Karpas-422 (cell line): ENCODE data around the gene IFI27. TPM values are rescaled to one million over a fixed set of nuclear protein-coding genes. Genes with fewer than 3 reads are reported as not detected.

Experiments
- DNase-seq: peaks from one replicate; pipeline ENCODE4 v3.0.0-alpha.2; 2015
- H2AFZ ChIP-seq: fragments of 200-600 bp; sonication (generic); 2 replicates; pipeline ENCODE4 v1.6.1; 2014; ENCODE audit warnings: antibody characterized with exemption, low read length, mixed read lengths
- H3K27ac ChIP-seq: fragments of 200-600 bp; sonication (generic); 2 replicates; pipeline ENCODE4 v1.5.1; 2014; ENCODE audit warnings: mild to moderate bottlenecking, low read length, moderate library complexity
- H3K27me3 ChIP-seq: fragments of 200-600 bp; sonication (generic); 2 replicates; pipeline ENCODE4 v1.6.1; 2014; ENCODE audit warnings: low read length, mixed read lengths
- H3K36me3 ChIP-seq: fragments of 200-600 bp; sonication (generic); 2 replicates; pipeline ENCODE4 v1.6.1; 2014; ENCODE audit warnings: low read length, mixed read lengths; ENCODE audit not compliant: insufficient read depth
- H3K4me1 ChIP-seq: fragments of 200-600 bp; sonication (generic); 2 replicates; pipeline ENCODE4 v1.6.1; 2014; ENCODE audit warnings: mild to moderate bottlenecking, low read length, mixed read lengths
- H3K4me2 ChIP-seq: fragments of 200-600 bp; sonication (generic); 2 replicates; pipeline ENCODE4 v1.6.1; 2014; ENCODE audit warnings: low read length, low read depth, mild to moderate bottlenecking; ENCODE audit not compliant: poor library complexity, severe bottlenecking
- H3K4me3 ChIP-seq: fragments of 200-600 bp; sonication (generic); 2 replicates; pipeline ENCODE4 v1.5.1; 2014; ENCODE audit warnings: mild to moderate bottlenecking, antibody characterized with exemption, low read length, mixed read lengths
- H3K79me2 ChIP-seq: fragments of 200-600 bp; sonication (generic); 2 replicates; pipeline ENCODE4 v1.6.1; 2014; ENCODE audit warnings: mild to moderate bottlenecking, low read length, mixed read lengths
- H3K9ac ChIP-seq: fragments of 200-600 bp; sonication (generic); 2 replicates; pipeline ENCODE4 v1.6.0; 2014; ENCODE audit warnings: low read length
- H3K9me2 ChIP-seq: fragments of 200-600 bp; sonication (generic), shearing (Covaris generic); replicated peaks from 2 replicates; pipeline ENCODE4 v1.6.0; 2014; ENCODE audit warnings: mild to moderate bottlenecking, low read length, moderate library complexity; ENCODE audit not compliant: insufficient read depth
- H3K9me3 ChIP-seq: fragments of 300-700, 200-600 bp; sonication (generic); 2 replicates; pipeline ENCODE4 v1.6.1; 2014; ENCODE audit warnings: low read length, mixed read lengths
- H4K20me1 ChIP-seq: fragments of 200-600 bp; sonication (generic); 2 replicates; pipeline ENCODE4 v1.6.1; 2014; ENCODE audit warnings: mild to moderate bottlenecking, antibody characterized with exemption, low read length, low read depth; ENCODE audit not compliant: insufficient read depth
- total RNA-seq: library from RNA; depleted of rRNA; stranded (reverse); fragments of >200 nt; shearing (Covaris generic); gene quantifications from 2 replicates; pipeline ENCODE4 v1.2.3, GENCODE V29; 2014; ENCODE audit warnings: low replicate concordance

Gene IFI27
- total RNA-seq, 1 experiment from 2014 or later: 0.48 TPM

DNA sequence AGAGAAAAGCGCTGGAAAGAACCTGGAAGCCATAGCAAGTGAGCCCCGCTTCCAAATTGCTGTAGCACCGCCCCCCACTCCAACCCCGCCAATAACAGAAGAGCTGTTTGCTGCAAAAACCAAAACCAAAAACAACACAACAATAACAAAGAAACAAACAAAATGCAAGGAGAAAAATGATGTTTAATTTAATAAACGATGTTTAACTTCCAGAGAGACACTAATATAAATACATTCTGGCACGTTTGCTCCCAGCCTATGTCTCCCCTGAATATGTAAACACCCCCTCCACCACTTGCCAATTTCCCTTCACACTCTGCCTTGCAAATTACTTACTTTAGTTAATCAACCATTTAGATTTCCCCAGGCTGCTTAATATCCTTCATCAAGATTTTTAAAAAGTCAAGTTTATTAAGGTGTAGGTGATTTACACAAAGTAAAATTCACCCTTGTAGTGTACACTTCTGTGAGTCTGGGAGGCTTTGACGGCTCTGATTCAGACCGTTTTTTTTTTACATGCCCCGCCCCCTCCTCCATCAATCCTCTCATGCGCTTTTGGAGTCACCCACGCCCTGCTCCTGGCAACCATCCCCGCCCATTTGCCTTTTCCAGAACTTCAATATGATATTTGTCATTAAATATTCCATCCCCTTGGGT, 19.4 kb downstream of the IFI27 start:
- H3K27me3 ChIP-seq: no peaks in the 10 kb centered on the region
- H2AFZ ChIP-seq: peak overlapping the region; percentile 82
- no peaks in the 10 kb centered on the region for H3K9me2 ChIP-seq
- H3K9ac ChIP-seq: peak overlapping the region; percentile 83
- H3K79me2 ChIP-seq: no peaks in the 10 kb centered on the region
- peak overlapping the region; percentile 73 for H3K4me2 ChIP-seq
- peak; percentile 68 for DNase-seq
- H3K4me1 ChIP-seq: peaks cover 18% of the 10 kb centered on the region
- H3K36me3 ChIP-seq: no peaks in the 10 kb centered on the region
- H3K9me3 ChIP-seq: no peaks in the 10 kb centered on the region
- no peaks in the 10 kb centered on the region for H4K20me1 ChIP-seq
- H3K4me3 ChIP-seq: peak overlapping the region; percentile 82
- no peak overlapping the region for H3K27ac ChIP-seq

DNA sequence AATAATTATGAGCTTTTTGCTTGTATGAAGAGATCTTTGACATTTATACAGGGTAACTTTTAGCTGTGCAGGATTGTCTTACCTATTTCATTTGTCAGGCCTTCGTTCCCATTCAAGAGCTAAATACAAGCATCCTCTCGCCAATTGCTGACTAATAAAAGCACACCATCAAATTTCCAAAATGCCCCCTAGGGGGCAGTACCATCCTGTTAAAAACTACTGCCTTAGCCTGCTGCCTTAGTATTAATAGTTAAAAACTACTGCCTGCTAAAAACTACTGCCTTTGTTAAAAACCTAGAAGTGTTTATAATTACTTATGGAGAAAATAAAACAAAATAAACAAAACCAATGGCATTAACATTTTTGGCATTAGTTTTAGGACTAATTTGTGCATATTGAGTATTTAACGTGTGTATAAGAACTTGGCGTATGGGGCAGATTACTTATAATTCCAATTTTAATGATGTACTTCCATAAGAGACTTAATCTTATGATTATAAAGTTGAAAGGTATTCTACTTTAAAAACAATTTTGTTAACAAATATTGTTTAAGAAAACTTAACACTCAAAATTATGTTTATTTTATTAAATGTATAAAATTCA, 21.9 kb downstream of the IFI27 start:
- Histone ChIP-seq H3K36me3 (no peaks in the 10 kb centered on the region), H4K20me1 (no peaks in the 10 kb centered on the region; the same call in 1 of the 2 replicates), H3K4me1 (peaks cover 18% of the 10 kb centered on the region), H3K27me3 (peaks cover 2% of the 10 kb centered on the region; the same call in 1 of the 2 replicates), H3K4me3 (no peak overlapping the region), H3K9me2 (no peaks in the 10 kb centered on the region), H3K79me2 (no peaks in the 10 kb centered on the region), H3K9me3 (peaks cover 4% of the 10 kb centered on the region; the same call in 1 of the 2 replicates), H3K4me2 (no peak overlapping the region), H2AFZ (no peak overlapping the region), H3K27ac (no peak overlapping the region), H3K9ac (no peak overlapping the region)
- peak; percentile 92 for DNase-seq

DNA sequence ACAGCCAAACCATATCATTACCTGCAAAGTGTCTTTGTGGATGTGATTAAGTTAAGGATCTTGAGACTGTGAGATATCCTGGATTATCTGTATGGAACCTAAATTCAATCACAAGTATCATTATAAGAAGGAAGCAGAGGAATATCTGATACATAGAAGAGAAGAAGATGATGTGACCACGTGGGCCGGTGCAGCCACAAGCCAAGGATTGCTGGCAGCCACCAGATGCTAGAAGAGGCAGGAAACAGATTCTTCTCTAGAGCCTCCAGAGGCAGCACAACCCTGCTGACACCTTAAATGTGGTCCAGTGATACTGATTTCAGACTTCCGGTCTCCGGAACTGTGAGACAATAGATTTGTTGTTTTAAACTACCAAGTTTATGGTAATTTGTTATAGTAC, 24.9 kb downstream of the IFI27 start:
- Histone ChIP-seq H3K9me3 (peaks cover 4% of the 10 kb centered on the region; the same call in 1 of the 2 replicates), H3K36me3 (no peaks in the 10 kb centered on the region), H2AFZ (no peak overlapping the region), H4K20me1 (no peaks in the 10 kb centered on the region; the same call in 1 of the 2 replicates), H3K4me2 (no peak overlapping the region), H3K27ac (no peak overlapping the region), H3K79me2 (no peaks in the 10 kb centered on the region), H3K9me2 (no peaks in the 10 kb centered on the region), H3K9ac (no peak overlapping the region), H3K27me3 (peaks cover 2% of the 10 kb centered on the region; the same call in 1 of the 2 replicates), H3K4me3 (no peak overlapping the region), H3K4me1 (peaks cover under 1% of the 10 kb centered on the region; the same call in 1 of the 2 replicates)
- no peak for DNase-seq

DNA sequence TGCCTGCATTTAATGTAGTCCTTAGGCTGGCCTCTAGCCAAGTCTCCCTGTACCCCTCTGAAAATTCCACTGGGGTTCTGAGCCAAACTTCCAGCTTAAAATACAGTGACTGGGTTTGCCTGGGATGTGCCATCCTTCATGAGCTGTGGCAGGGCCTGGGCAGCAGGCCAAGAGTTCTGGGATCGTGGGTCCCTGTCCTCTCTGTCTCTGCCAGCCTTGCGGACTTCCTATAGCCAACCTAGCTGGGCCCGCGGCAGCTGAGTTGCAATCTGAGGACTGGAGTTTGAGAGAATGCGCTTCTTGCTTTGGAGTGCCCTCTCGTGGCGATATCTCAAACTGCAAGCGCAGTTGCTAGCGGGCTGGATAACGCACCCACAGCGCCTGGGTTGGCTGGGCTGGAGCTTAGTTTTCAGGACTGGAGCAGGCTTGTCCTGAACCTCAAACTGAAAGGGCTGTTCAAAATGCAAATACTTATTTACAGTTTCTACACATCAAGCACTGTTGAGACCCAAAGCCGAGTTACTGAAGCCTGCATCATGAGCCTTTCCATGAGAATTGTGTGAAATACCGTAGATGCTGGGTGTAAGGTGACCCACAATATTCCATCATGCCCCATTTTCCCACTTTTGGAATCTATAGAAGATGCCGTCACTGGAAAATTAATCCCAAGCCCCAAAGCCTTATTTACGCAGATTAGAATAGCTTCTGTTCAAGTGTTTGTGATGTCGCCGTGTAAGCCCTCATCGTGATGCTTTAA, 26.2 kb downstream of the IFI27 start:
- Histone ChIP-seq H3K4me1 (no peaks in the 10 kb centered on the region), H2AFZ (peak overlapping the region; percentile 16; the same call in 1 of the 2 replicates), H3K27me3 (peaks cover 2% of the 10 kb centered on the region; the same call in 1 of the 2 replicates), H3K9ac (no peak overlapping the region), H3K27ac (no peak overlapping the region), H3K4me3 (no peak overlapping the region), H3K79me2 (no peaks in the 10 kb centered on the region), H3K9me3 (peaks cover 4% of the 10 kb centered on the region; the same call in 1 of the 2 replicates), H3K36me3 (no peaks in the 10 kb centered on the region), H4K20me1 (no peaks in the 10 kb centered on the region; the same call in 1 of the 2 replicates), H3K4me2 (no peak overlapping the region), H3K9me2 (no peaks in the 10 kb centered on the region)
- DNase-seq: peak; percentile 96

DNA sequence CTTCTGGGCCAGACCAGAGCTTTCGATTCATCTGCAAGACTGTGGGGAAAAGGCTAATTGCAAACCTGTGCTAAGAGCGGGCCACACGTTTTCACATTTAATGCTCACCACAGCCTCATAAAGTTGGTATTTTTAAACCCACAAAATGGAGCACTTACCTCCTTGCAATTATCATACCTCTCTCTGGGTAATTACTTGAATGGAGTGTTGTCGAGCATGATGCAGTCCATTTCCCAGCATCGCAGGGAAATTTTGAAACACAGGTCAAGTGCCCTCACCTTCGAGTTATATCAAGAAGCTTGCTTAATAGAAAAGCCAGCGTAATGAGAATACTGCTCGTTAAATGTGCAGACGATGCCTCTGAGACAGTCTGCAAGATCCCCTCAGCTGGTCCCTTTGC, 27.7 kb downstream of the IFI27 start:
- Histone ChIP-seq H3K9me3 (peaks cover 4% of the 10 kb centered on the region; the same call in 1 of the 2 replicates), H2AFZ (no peak overlapping the region)
- no peak for DNase-seq

DNA sequence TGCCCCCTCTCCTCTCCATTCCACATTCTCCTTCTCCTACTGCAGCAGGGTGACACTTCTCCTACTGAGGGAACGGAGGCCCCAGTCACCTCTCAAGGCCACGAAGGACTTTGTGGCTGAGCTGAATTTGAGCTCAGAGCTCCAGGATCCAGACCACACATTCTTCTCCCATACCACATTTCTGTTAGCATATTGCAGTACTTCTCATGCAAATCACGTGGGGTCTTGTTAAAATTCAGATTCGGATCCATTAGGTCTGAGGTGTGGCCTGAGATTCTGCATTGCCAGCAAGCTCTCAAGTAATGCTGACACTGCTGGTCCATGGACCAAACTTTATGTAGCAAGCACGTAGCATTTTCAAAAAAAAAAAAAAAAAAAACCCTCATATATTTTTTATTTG, 28.5 kb downstream of the IFI27 start:
- no peaks in the 10 kb centered on the region for H3K36me3 ChIP-seq

More for the DNA sequence above, 27.7 kb downstream of the IFI27 start:
- Histone ChIP-seq H3K4me3 (no peak overlapping the region), H3K27ac (no peak overlapping the region), H3K36me3 (no peaks in the 10 kb centered on the region), H4K20me1 (no peaks in the 10 kb centered on the region; the same call in 1 of the 2 replicates), H3K9me2 (no peaks in the 10 kb centered on the region), H3K4me1 (no peaks in the 10 kb centered on the region), H3K9ac (no peak overlapping the region), H3K79me2 (no peaks in the 10 kb centered on the region), H3K27me3 (peaks cover 2% of the 10 kb centered on the region; the same call in 1 of the 2 replicates), H3K4me2 (no peak overlapping the region)

DNA sequence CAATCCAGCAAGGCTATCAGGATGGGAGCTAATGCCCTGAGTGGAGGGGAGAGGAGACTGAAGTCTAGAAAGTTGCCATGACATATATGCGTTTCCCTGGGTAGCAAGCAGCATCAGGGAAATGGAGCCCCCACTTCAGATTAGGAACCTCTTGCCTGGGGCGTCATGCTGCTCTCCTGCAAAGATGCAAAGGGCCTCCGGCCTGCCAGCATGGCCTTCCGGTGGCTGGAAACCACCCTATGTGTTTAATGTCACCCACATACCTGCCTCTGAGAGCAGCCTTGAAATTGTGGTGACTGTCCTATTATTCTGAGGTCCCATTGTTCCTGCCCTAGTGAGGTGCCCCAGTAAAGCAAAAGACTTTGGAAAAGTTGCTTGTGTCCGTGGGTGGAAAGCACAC, 28.9 kb downstream of the IFI27 start:
- Histone ChIP-seq H3K4me2 (no peak overlapping the region), H3K9me2 (no peaks in the 10 kb centered on the region), H2AFZ (no peak overlapping the region), H3K27me3 (peaks cover 2% of the 10 kb centered on the region; the same call in 1 of the 2 replicates), H3K9ac (no peak overlapping the region), H3K27ac (no peak overlapping the region), H3K9me3 (peaks cover 4% of the 10 kb centered on the region; the same call in 1 of the 2 replicates), H3K4me3 (no peak overlapping the region), H3K4me1 (no peaks in the 10 kb centered on the region), H3K79me2 (no peaks in the 10 kb centered on the region), H4K20me1 (no peaks in the 10 kb centered on the region; the same call in 1 of the 2 replicates), H3K36me3 (no peaks in the 10 kb centered on the region)
- no peak for DNase-seq

More for the DNA sequence above, 28.5 kb downstream of the IFI27 start:
- H3K27me3 ChIP-seq: peaks cover 2% of the 10 kb centered on the region; the same call in 1 of the 2 replicates
- DNase-seq: no peak
- H3K4me1 ChIP-seq: no peaks in the 10 kb centered on the region
- no peak overlapping the region for H3K4me3 ChIP-seq
- no peak overlapping the region for H2AFZ ChIP-seq
- no peaks in the 10 kb centered on the region for H3K79me2 ChIP-seq
- no peaks in the 10 kb centered on the region for H3K9me2 ChIP-seq
- H3K9me3 ChIP-seq: peaks cover 4% of the 10 kb centered on the region; the same call in 1 of the 2 replicates
- H3K4me2 ChIP-seq: no peak overlapping the region
- H3K27ac ChIP-seq: no peak overlapping the region
- no peak overlapping the region for H3K9ac ChIP-seq
- no peaks in the 10 kb centered on the region; the same call in 1 of the 2 replicates for H4K20me1 ChIP-seq

DNA sequence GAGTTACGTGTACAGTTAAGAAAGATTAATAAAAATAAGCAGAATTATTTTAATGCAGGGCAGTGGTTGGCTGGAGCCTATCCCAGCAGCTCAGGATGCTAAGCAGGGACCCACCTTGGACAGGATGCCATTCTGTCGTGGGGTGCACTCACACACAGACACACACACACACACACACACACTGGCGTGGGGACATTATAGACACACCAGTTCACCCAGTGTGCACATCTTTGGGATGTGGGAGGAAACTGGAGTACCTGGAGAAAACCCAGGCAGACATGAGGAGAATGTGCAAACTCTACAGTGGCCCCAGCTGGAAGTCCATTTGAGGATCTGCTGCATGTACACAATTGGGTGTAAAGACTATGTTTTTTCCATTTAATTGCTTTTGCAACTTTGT, 31.7 kb downstream of the IFI27 start:
- Histone ChIP-seq H4K20me1 (no peaks in the 10 kb centered on the region), H2AFZ (no peak overlapping the region), H3K27me3 (no peaks in the 10 kb centered on the region), H3K9me3 (no peaks in the 10 kb centered on the region), H3K9ac (no peak overlapping the region), H3K4me2 (no peak overlapping the region), H3K4me3 (no peak overlapping the region), H3K9me2 (no peaks in the 10 kb centered on the region), H3K4me1 (no peaks in the 10 kb centered on the region), H3K36me3 (no peaks in the 10 kb centered on the region), H3K27ac (no peak overlapping the region), H3K79me2 (no peaks in the 10 kb centered on the region)
- DNase-seq: no peak
